HG02885 (cell line): ENCODE results near the gene UAP1L1.
"Not testable (repeated sequence)": the region's sequence is repeated elsewhere in the genome, so short reads cannot be mapped to it uniquely, and the experiment has no call there.

Experiments
- ATAC-seq: cut with Tn5 transposase; IDR thresholded peaks from one replicate; pipeline ENCODE4 v1.9.1; 2021; ENCODE audit warnings: mild to moderate bottlenecking; ENCODE audit not compliant: unreplicated experiment, poor library complexity

Gene UAP1L1

DNA sequence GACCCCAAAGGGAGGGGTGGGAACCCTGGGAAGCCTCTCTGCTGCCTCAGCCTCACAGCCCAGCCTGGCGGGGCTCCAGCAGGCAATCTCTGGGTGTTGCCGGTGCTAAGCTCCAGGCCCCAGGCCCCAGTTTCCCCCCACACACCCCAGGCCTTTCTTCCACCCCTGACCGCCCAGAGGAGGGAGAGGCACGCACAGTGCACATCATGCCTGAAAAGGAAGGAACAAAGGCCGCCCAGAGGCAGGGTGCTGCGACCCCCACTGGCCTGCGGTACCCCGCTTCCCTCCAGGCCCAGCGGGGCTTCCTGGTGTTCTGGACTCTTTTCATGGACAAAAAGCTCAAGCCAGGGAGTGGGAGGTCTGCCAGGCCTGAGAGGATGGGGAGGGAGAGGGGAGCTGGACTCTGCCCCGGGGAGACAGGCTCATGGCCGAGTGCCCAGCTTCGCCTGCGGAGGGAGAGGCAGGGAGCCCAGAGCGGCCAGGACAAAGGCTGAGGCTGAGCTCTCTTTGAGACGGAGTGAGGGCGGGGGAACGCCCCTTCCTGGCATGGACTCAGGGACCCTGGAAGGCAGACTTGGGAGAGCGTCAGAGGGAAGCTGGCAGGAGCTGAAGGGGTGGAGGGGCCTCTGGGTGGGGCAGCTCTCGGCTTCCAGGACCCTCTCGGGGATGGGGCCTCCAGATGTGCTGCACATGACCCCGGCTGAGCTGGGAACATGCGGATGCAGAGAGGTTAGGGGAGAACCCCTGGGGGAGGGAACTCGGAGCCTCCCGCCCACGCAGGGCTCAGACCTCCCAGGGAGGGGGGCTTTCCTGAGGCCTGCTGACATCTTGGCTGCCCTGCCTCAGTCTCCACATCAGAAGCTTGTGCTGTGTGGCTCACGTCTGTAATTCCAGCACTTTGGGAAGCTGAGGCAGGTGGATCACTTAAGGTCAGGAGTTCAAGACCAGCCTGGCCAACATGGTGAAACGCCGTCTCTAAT lies 21.6 kb upstream of the UAP1L1 start:
- no peak for ATAC-seq

- ATAC-seq = no peak
These were observed 20.4 kb upstream of the UAP1L1 start for GRCh38 chr9:137056739-137057415.

DNA sequence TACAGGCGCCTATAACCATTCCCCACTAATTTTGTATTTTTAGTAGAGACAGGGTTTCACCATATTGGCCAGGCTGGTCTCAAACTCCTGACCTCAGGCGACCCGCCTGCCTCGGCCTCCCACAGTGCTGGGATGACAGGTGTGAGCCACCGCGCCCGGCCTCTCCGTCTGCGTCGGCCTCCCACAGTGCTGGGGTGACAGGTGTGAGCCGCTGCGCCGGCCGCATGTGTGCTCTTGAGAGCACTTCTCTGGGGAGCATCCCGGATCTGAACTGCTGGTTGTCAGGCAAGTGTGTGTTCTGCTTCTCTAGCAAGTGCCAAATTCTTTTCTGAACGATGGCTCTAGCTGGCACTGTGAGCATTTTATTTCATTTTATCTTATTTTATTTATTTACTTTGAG lies 19.8 kb upstream of the UAP1L1 start:
- no peak for ATAC-seq

- no peak for ATAC-seq
These were observed 18.6 kb upstream of the UAP1L1 start for GRCh38 chr9:137058521-137059234.

GRCh38 chr9:137062384-137062783 lies 14.9 kb upstream of the UAP1L1 start:
- no peak for ATAC-seq

GRCh38 chr9:137062798-137063197 lies 14.5 kb upstream of the UAP1L1 start:
- not testable (repeated sequence) for ATAC-seq

- ATAC-seq = no peak
These were observed 13.8 kb upstream of the UAP1L1 start for GRCh38 chr9:137063311-137064026.

DNA sequence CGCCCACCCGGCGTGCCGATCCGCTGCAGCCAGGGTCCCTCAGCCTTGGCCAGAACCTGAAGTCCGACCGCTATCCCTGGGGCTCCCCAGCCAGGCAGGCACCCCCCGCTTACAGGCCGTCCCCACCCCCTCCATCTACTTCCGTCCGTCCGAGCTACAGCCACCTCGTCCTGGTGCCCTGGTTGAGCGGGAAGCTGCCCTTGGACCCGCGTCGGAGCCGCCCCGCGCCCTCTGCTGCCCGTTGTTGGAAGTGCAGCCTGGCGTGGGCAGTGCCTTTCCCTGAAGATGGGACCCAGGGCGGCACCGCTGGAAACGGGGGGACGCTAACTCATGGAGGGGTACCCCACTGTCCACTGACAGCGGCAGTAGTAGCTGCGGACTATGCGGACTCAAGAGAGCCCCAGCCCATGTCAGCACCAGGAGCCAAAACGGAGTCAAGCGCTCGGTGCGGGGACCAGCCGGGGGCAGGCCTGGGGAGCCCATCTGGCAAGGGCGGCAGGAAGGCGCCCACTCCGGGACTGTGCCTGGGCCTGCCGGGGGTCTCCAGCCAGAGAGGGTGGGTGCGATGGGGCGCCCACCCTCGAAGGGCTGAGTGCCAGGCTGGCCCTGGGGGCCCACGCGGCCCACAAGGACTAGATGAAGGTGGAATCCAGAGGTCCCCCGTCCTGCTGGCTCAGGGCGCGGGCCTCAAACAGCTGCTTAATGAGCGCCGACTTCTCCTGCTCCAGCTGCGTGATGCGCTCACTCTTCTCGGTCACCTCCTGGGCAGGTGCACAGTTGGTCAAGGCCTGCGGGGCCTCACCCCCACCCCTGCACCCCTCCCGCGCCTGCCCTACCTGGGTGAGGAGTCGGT lies 13.1 kb upstream of the UAP1L1 start:
- no peak for ATAC-seq

GRCh38 chr9:137064880-137065164 lies 12.5 kb upstream of the UAP1L1 start:
- ATAC-seq = no peak

GRCh38 chr9:137065336-137065967 lies 11.9 kb upstream of the UAP1L1 start:
- ATAC-seq = no peak

GRCh38 chr9:137066096-137066861 lies 11.0 kb upstream of the UAP1L1 start:
- no peak for ATAC-seq

DNA sequence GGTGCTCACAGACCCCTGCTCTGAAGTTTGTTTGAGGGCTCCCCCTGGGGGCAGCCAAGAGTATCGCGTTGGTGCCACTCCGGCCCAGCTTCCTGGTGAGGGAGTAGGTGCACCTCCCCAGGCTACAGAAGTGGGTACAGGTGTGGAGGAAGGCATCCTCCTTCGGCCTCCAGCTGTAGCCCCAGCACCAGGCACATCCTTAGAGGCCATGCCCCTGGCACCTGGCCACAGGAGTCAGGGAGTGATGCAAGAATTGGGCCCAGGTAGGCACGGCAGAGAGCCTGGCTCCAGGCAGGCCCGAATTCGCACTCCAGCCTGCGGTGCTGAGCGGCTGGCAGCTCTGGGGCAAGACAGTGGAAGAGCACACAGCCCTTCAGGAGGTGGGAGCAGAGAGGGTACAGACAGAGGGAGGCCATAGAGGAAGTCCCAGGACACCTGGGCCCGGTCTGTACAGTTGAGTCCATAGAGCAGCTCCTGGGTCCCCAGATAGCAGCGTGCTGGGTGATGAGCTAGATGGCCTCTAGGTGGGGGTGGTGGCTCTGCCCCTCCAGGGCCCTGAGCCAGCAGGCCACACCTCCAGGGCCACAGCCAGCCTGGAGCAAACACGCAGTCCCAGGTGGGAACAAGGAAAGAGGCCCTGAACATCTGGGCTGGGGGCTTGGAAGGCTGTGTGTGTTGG lies 9.3 kb upstream of the UAP1L1 start:
- no peak for ATAC-seq

GRCh38 chr9:137068539-137069507 lies 8.5 kb upstream of the UAP1L1 start:
- no peak for ATAC-seq

DNA sequence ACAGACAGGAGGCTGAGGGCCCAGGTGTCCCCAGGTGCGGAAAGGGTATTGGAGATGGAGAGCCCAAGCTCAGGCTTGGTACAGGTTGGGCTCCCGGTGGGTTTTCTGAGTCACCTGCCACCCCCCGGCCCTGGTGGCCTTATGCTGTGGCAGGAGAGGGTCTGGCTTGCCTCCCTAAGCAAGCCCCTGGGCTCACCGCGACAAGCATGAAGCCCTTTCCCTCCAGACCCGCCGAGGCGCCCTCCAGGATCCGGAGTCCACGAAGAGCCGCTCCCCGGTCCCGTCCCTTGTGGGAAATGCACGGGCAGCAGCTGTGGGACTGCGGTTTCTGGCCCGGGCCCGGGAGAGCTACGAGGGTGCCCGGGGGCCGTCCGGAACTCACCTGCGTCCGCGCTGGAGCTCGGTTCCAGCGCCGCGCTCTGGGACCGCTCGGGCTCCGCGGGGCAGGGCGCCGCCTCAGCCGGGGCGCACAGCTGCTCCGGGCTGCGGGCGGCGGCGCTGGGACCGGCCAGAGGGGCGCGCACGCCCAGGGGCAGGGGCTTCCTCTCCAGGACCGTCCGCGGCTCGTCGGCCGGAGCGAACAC lies 7.7 kb upstream of the UAP1L1 start:
- peak; percentile 13 for ATAC-seq

GRCh38 chr9:137070201-137070905 lies 7.0 kb upstream of the UAP1L1 start, which contains the start of gene SAPCD2:
Gene SAPCD2 (minus strand): TSS chr9:137070557. CDS start chr9:137070460, 97 bp downstream.
- ATAC-seq = peak; percentile 75

GRCh38 chr9:137070906-137071275 lies 6.4 kb upstream of the UAP1L1 start:
- ATAC-seq = no peak
